ENCODE measurements around the gene TLR3. TPM values are rescaled to one million over a fixed set of nuclear protein-coding genes. Genes with fewer than 3 reads are reported as not detected.

The TLR3 gene
- total RNA-seq, 2 donors from 2014 or later = 2.6 to 4.2 TPM

- H3K27ac ChIP-seq = no peak overlapping the region
- H3K36me3 ChIP-seq (replicated peaks in 1 of 2; ENCODE audit: insufficient read depth in 1 of 2, low read depth in 2 of 2) = no peaks in the 10 kb centered on the region
- ATAC-seq = no peak
- 86 to 87% methylated on average over 5 of the region's 5 CpGs for WGBS, 2 donors
- intact Hi-C loops (cut with DNase I) = no loop called here
- TF ChIP-seq CTCF (IDR thresholded peaks at IDR 0.05) = no peak
- TF ChIP-seq POLR2A (IDR thresholded peaks at IDR 0.05) = no peak
- H3K9me3 ChIP-seq = no peaks in the 10 kb centered on the region
- no peaks in the 10 kb centered on the region for H3K27me3 ChIP-seq
- H3K4me3 ChIP-seq = no peak overlapping the region
- H3K4me1 ChIP-seq = peaks cover 23% of the 10 kb centered on the region
- DNase-seq = no peak
These were observed 41.6 kb upstream of the TLR3 start for GRCh38 chr4:186027405-186027804.

GRCh38 chr4:186029571-186030398 lies 39.2 kb upstream of the TLR3 start:
- intact Hi-C loops (cut with DNase I) = loop anchor here (10.0 kb wide), 1 partner anchor 395 kb away; no protein-coding TSS in a partner anchor
- peak; percentile 91 for ATAC-seq
- whole genome bisulfite sequencing, 2 donors = 3 to 4% methylated on average over 10 to 11 of the region's 11 CpGs

GRCh38 chr4:186030399-186030775 lies 38.6 kb upstream of the TLR3 start:
- H3K4me1 ChIP-seq = peaks cover 23% of the 10 kb centered on the region
- no peaks in the 10 kb centered on the region for H3K36me3 ChIP-seq (replicated peaks in 1 of 2; ENCODE audit: insufficient read depth in 1 of 2, low read depth in 2 of 2)
- ATAC-seq (no peak), DNase-seq (no peak)
- intact Hi-C loops (cut with DNase I) = loop anchor here (10.0 kb wide), 1 partner anchor 396 kb away; no protein-coding TSS in a partner anchor
- no peak overlapping the region for H3K4me3 ChIP-seq
- peak overlapping the region; percentile 4 to 76 (median 58) for H3K27ac ChIP-seq
- H3K9me3 ChIP-seq = no peaks in the 10 kb centered on the region
- no peaks in the 10 kb centered on the region for H3K27me3 ChIP-seq
- no peak for TF ChIP-seq CTCF (IDR thresholded peaks at IDR 0.05)
- TF ChIP-seq POLR2A (IDR thresholded peaks at IDR 0.05) = no peak
- 44 to 47% methylated on average over 4 of the region's 4 CpGs for WGBS, 2 donors

More at GRCh38 chr4:186029571-186030398, 39.2 kb upstream of the TLR3 start:
- H3K4me3 ChIP-seq = no peak overlapping the region
- peak; percentile 74 to 85 (median 84) for DNase-seq
- H3K9me3 ChIP-seq = no peaks in the 10 kb centered on the region
- TF ChIP-seq POLR2A (IDR thresholded peaks at IDR 0.05) (no peak), CTCF (IDR thresholded peaks at IDR 0.05) (peak in 1 of 7 experiments; percentile 1)
- H3K27me3 ChIP-seq = no peaks in the 10 kb centered on the region
- H3K4me1 ChIP-seq = peaks cover 23% of the 10 kb centered on the region
- peak overlapping the region; percentile 43 to 76 (median 58) for H3K27ac ChIP-seq
- H3K36me3 ChIP-seq (replicated peaks in 1 of 2; ENCODE audit: insufficient read depth in 1 of 2, low read depth in 2 of 2) = no peaks in the 10 kb centered on the region

- intact Hi-C loops (cut with DNase I) = loop anchor here (10.0 kb wide), 1 partner anchor 396 kb away; no protein-coding TSS in a partner anchor
- ATAC-seq (no peak), DNase-seq (no peak)
- 80% methylated on average over 3 of the region's 3 CpGs for WGBS, 2 donors
- no peak for TF ChIP-seq CTCF (IDR thresholded peaks at IDR 0.05)
- TF ChIP-seq POLR2A (IDR thresholded peaks at IDR 0.05) = no peak
- H3K27me3 ChIP-seq = no peaks in the 10 kb centered on the region
- peak overlapping the region in 2 of 4 donors; percentile 73 to 76 for H3K27ac ChIP-seq
- H3K4me1 ChIP-seq = peaks cover 23% of the 10 kb centered on the region
- no peaks in the 10 kb centered on the region for H3K36me3 ChIP-seq (replicated peaks in 1 of 2; ENCODE audit: insufficient read depth in 1 of 2, low read depth in 2 of 2)
- no peaks in the 10 kb centered on the region for H3K9me3 ChIP-seq
- H3K4me3 ChIP-seq = no peak overlapping the region
These were observed 38.2 kb upstream of the TLR3 start for GRCh38 chr4:186030795-186031194.
